GM18520 (cell line): ENCODE data around the gene DUSP5.

Source experiments
- ATAC-seq: cut with Tn5 transposase; IDR thresholded peaks from one replicate; pipeline ENCODE4 v1.9.1; 2021; ENCODE audit not compliant: unreplicated experiment

Gene DUSP5

GRCh38 chr10:110480387-110480786, 17.3 kb upstream of the DUSP5 start:
- no peak for ATAC-seq

- ATAC-seq, result no peak
These were observed 15.8 kb upstream of the DUSP5 start for GRCh38 chr10:110481919-110482318.

GRCh38 chr10:110483633-110484032, 14.1 kb upstream of the DUSP5 start:
- no peak for ATAC-seq

- no peak for ATAC-seq
These were observed 12.2 kb upstream of the DUSP5 start for GRCh38 chr10:110485541-110485940.

- ATAC-seq, result no peak
These were observed 10.9 kb upstream of the DUSP5 start for GRCh38 chr10:110486680-110487410.

- no peak for ATAC-seq
These were observed 10.0 kb upstream of the DUSP5 start for GRCh38 chr10:110487411-110488331.

- no peak for ATAC-seq
These were observed 9.4 kb upstream of the DUSP5 start for GRCh38 chr10:110488332-110488681.

- ATAC-seq, result no peak
These were observed 8.8 kb upstream of the DUSP5 start for GRCh38 chr10:110488940-110489339.

GRCh38 chr10:110490640-110491039, 7.1 kb upstream of the DUSP5 start:
- no peak for ATAC-seq

GRCh38 chr10:110491346-110491745, 6.4 kb upstream of the DUSP5 start:
- no peak for ATAC-seq

GRCh38 chr10:110492069-110492822, 5.5 kb upstream of the DUSP5 start:
- peak; percentile 40 for ATAC-seq

GRCh38 chr10:110493832-110494426, 3.8 kb upstream of the DUSP5 start:
- no peak for ATAC-seq

- ATAC-seq, result no peak
These were observed 3.2 kb upstream of the DUSP5 start for GRCh38 chr10:110494532-110494931.

- no peak for ATAC-seq
These were observed 1.8 kb upstream of the DUSP5 start for GRCh38 chr10:110495731-110496552.

GRCh38 chr10:110496553-110497437, 912 bp upstream of the DUSP5 start:
- no peak for ATAC-seq

- no peak for ATAC-seq
These were observed 627 bp downstream of the DUSP5 start for GRCh38 chr10:110498087-110498981.

- ATAC-seq, result no peak
These were observed 1.5 kb downstream of the DUSP5 start for GRCh38 chr10:110498982-110499795.
